Measurements from ENCODE around the gene GOLIM4. TPM values are rescaled to one million over a fixed set of nuclear protein-coding genes. Genes with fewer than 3 reads are reported as not detected.

GOLIM4 gene
- total and polyA plus RNA-seq, 2 of the 13 experiments (the other 11 are each of a cell fraction or from before 2014, with no cell fraction given) = 10.9 to 47.7 TPM

- TF ChIP-seq SP4 (CRISPR knock-in tag; IDR thresholded peaks at IDR 0.05) (no peak), DR1 (CRISPR knock-in tag; IDR thresholded peaks at IDR 0.05) (no peak), ISL2 (CRISPR knock-in tag; IDR thresholded peaks at IDR 0.05) (peak; percentile 28; the same call in 1 of the 2 replicates), ZSCAN25 (CRISPR knock-in tag; IDR thresholded peaks at IDR 0.05) (no peak), HMGXB4 (CRISPR knock-in tag; IDR thresholded peaks at IDR 0.05; ENCODE audit: borderline replicate concordance in 1 of 2, low read depth in 1 of 2) (no peak), HNF1A (IDR thresholded peaks at IDR 0.05; ENCODE audit: low read depth) (peak; percentile 81), HNF1A (CRISPR knock-in tag; IDR thresholded peaks at IDR 0.05; ENCODE audit: borderline replicate concordance) (peak; percentile 35; the same call in 1 of the 2 replicates), ATF4 (CRISPR knock-in tag; IDR thresholded peaks at IDR 0.05) (no peak)
These were observed 4.3 kb downstream of the GOLIM4 start (continued) for GRCh38 chr3:168091302-168091858.

All from HepG2 (cell line).